Measurements from ENCODE around the gene MSH3. TPM values are rescaled to one million over a fixed set of nuclear protein-coding genes. Genes with fewer than 3 reads are reported as not detected.
"Not testable (repeated sequence)": the region's sequence is repeated elsewhere in the genome, so short reads cannot be mapped to it uniquely, and the experiment has no call there.

MSH3 gene
- total RNA-seq, 1 donor from 2014 or later = 13.0 TPM

- TF ChIP-seq CTCF (IDR thresholded peaks at IDR 0.05; ENCODE audit: unreplicated experiment) = no peak
- H3K9me3 Mint-ChIP-seq (ENCODE audit: unreplicated experiment) = no peaks in the 10 kb centered on the region
- H3K27me3 Mint-ChIP-seq (ENCODE audit: unreplicated experiment) = no peaks in the 10 kb centered on the region
- peaks cover 13% of the 10 kb centered on the region for H3K36me3 Mint-ChIP-seq (ENCODE audit: low read depth, unreplicated experiment)
- H3K4me3 Mint-ChIP-seq (ENCODE audit: unreplicated experiment) = peak overlapping the region; percentile 89
- H3K27ac Mint-ChIP-seq (ENCODE audit: unreplicated experiment) = peak overlapping the region; percentile 18
- peaks cover 23% of the 10 kb centered on the region for H3K4me1 Mint-ChIP-seq (ENCODE audit: unreplicated experiment)
- peak; percentile 9 for DNase-seq (ENCODE audit: low spot score)
Observed at GRCh38 chr5:80654054-80654390, 430 bp upstream of the MSH3 start.

- Mint-ChIP-seq H3K4me3 (ENCODE audit: unreplicated experiment) (peak overlapping the region; percentile 93), H3K4me1 (ENCODE audit: unreplicated experiment) (peaks cover 23% of the 10 kb centered on the region), H3K9me3 (ENCODE audit: unreplicated experiment) (no peaks in the 10 kb centered on the region), H3K27me3 (ENCODE audit: unreplicated experiment) (peaks cover 2% of the 10 kb centered on the region), H3K36me3 (ENCODE audit: low read depth, unreplicated experiment) (peaks cover 22% of the 10 kb centered on the region), H3K27ac (ENCODE audit: unreplicated experiment) (peak overlapping the region; percentile 98)
- no peak for DNase-seq (ENCODE audit: low spot score)
- no peak for TF ChIP-seq CTCF (IDR thresholded peaks at IDR 0.05; ENCODE audit: unreplicated experiment)
Observed at GRCh38 chr5:80655231-80655774, 851 bp downstream of the MSH3 start.

GRCh38 chr5:80656425-80656824 lies 2.0 kb downstream of the MSH3 start:
- peak overlapping the region; percentile 45 for H3K27ac Mint-ChIP-seq (ENCODE audit: unreplicated experiment)
- H3K4me3 Mint-ChIP-seq (ENCODE audit: unreplicated experiment) = peak overlapping the region; percentile 13
- TF ChIP-seq CTCF (IDR thresholded peaks at IDR 0.05; ENCODE audit: unreplicated experiment) = peak; percentile 26
- peaks cover 3% of the 10 kb centered on the region for H3K27me3 Mint-ChIP-seq (ENCODE audit: unreplicated experiment)
- H3K9me3 Mint-ChIP-seq (ENCODE audit: unreplicated experiment) = no peaks in the 10 kb centered on the region
- H3K4me1 Mint-ChIP-seq (ENCODE audit: unreplicated experiment) = peaks cover 23% of the 10 kb centered on the region
- DNase-seq (ENCODE audit: low spot score) = no peak
- peaks cover 22% of the 10 kb centered on the region for H3K36me3 Mint-ChIP-seq (ENCODE audit: low read depth, unreplicated experiment)

- Mint-ChIP-seq H3K36me3 (ENCODE audit: low read depth, unreplicated experiment) (peaks cover 17% of the 10 kb centered on the region), H3K27me3 (ENCODE audit: unreplicated experiment) (peaks cover 3% of the 10 kb centered on the region), H3K4me3 (ENCODE audit: unreplicated experiment) (no peak overlapping the region), H3K4me1 (ENCODE audit: unreplicated experiment) (peaks cover 14% of the 10 kb centered on the region), H3K9me3 (ENCODE audit: unreplicated experiment) (no peaks in the 10 kb centered on the region), H3K27ac (ENCODE audit: unreplicated experiment) (no peak overlapping the region)
- no peak for DNase-seq (ENCODE audit: low spot score)
- TF ChIP-seq CTCF (IDR thresholded peaks at IDR 0.05; ENCODE audit: unreplicated experiment) = no peak
Observed at GRCh38 chr5:80659106-80659505, 4.7 kb downstream of the MSH3 start.

- not testable (repeated sequence) for H3K4me1 Mint-ChIP-seq (ENCODE audit: unreplicated experiment); H3K27me3 Mint-ChIP-seq (ENCODE audit: unreplicated experiment); H3K4me3 Mint-ChIP-seq (ENCODE audit: unreplicated experiment); H3K27ac Mint-ChIP-seq (ENCODE audit: unreplicated experiment); H3K9me3 Mint-ChIP-seq (ENCODE audit: unreplicated experiment); DNase-seq (ENCODE audit: low spot score)
- H3K36me3 Mint-ChIP-seq (ENCODE audit: low read depth, unreplicated experiment) = peaks cover 17% of the 10 kb centered on the region
Observed at GRCh38 chr5:80660661-80661060, 6.2 kb downstream of the MSH3 start.
